ENCODE data around the gene TAC3. TPM values are rescaled to one million over a fixed set of nuclear protein-coding genes. Genes with fewer than 3 reads are reported as not detected.

The TAC3 gene
- polyA plus RNA-seq, 1 experiment, result not detected

DNA sequence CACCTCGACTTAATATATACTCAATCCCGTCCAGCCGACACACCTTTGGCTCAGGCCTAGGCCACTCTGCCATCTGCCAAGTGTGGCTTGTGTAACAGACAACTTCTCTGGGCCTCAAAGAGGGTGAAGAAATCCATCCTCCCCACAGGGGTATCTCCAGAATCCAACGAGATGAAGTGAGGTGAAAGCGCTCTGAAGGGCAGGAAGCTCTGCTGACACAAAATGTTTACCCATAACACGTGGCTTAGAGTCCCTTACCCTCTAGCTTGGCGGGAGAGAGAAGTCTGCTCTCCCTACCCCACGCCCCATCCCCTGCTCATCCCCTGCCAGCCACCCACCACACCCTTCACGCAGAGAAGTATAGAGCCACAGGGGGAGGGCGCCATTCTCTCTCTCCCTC, 23.0 kb downstream of the TAC3 start:
- Histone ChIP-seq H3K4me3 (ENCODE audit: low read depth, low read length) (no peak overlapping the region), H3K27me3 (ENCODE audit: control insufficient read depth, insufficient read depth, low read length) (no peaks in the 10 kb centered on the region), H3K36me3 (ENCODE audit: control insufficient read depth, insufficient read depth, low read length) (no peaks in the 10 kb centered on the region)
- ChIA-PET POLR2A (no interaction called here), CTCF (interaction anchor here (0.7 to 4.4 kb wide), 2 partner anchors 11 to 47 kb away, joined by 3 to 17 read pairs; partner anchors contain the start of gene ZBTB39)
- no peak for TF ChIP-seq CTCF (IDR thresholded peaks at IDR 0.05; ENCODE audit: insufficient read depth, low read depth, low read length)
- no peak for DNase-seq (ENCODE audit: low read depth)

- Histone ChIP-seq H3K4me3 (ENCODE audit: low read depth, low read length) (no peak overlapping the region), H3K36me3 (ENCODE audit: control insufficient read depth, insufficient read depth, low read length) (no peaks in the 10 kb centered on the region), H3K27me3 (ENCODE audit: control insufficient read depth, insufficient read depth, low read length) (no peaks in the 10 kb centered on the region)
- POLR2A ChIA-PET, result no interaction called here
- TF ChIP-seq CTCF (IDR thresholded peaks at IDR 0.05; ENCODE audit: insufficient read depth, low read depth, low read length), result no peak
- CTCF ChIA-PET, result interaction anchor here (1.4 to 4.4 kb wide), 5 partner anchors 10 to 234 kb away, joined by 6 to 17 read pairs (median 11); partner anchors contain the start of genes HSD17B6 and ZBTB39
- no peak for DNase-seq (ENCODE audit: low read depth)
Measured at GRCh38 chr12:56991319-56992246, 24.7 kb downstream of the TAC3 start.

- no peaks in the 10 kb centered on the region for H3K27me3 ChIP-seq (ENCODE audit: control insufficient read depth, insufficient read depth, low read length)
- no peak overlapping the region for H3K4me3 ChIP-seq (ENCODE audit: low read depth, low read length)
- TF ChIP-seq CTCF (IDR thresholded peaks at IDR 0.05; ENCODE audit: insufficient read depth, low read depth, low read length), result no peak
- CTCF ChIA-PET, result interaction anchor here (1.4 to 4.4 kb wide), 5 partner anchors 11 to 233 kb away, joined by 6 to 17 read pairs (median 11); partner anchors contain the start of genes HSD17B6 and ZBTB39
- POLR2A ChIA-PET, result no interaction called here
- no peaks in the 10 kb centered on the region for H3K36me3 ChIP-seq (ENCODE audit: control insufficient read depth, insufficient read depth, low read length)
- no peak for DNase-seq (ENCODE audit: low read depth)
Measured at GRCh38 chr12:56990648-56991318, 25.5 kb downstream of the TAC3 start.

DNA sequence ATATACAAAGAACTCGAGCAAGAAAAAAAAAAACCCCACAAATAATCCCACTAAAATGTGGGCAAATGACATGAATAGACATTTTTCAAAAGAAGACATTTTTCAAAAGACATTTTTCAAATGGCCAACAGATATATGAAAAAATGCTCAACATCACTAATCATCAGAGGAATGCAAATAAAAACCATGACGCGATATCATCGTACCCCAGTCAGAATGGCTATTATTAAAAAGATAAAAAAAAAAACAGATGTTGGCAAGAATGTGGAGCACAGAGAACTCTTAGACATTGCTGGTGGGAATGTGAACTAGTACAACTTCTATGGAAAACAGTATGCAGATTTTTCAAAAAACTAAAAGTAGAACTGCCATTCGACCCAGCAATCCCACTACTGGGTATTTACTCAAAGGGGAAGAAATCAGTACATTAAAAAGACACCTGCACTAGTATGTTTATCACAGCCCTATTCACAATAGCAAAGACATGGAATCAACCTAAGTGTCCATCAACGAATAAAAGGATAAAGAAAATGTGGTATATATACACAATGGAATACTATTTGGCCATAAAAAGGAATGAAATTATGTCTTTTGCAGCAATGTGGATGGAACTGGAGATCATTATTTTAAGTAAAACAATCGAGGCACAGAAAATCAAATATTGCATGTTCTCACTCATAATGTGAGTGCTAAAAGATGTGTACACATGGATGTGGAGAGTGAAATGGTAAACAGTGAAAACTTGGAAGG, 26.3 kb downstream of the TAC3 start:
- POLR2A ChIA-PET, result no interaction called here
- no peak for TF ChIP-seq CTCF (IDR thresholded peaks at IDR 0.05; ENCODE audit: insufficient read depth, low read depth, low read length)
- CTCF ChIA-PET, result interaction anchor here (2.0 to 4.9 kb wide), 4 partner anchors 9 to 227 kb away, joined by 11 to 56 read pairs (median 14); partner anchors contain the start of genes HSD17B6 and ZBTB39
- Histone ChIP-seq H3K27me3 (ENCODE audit: control insufficient read depth, insufficient read depth, low read length) (no peaks in the 10 kb centered on the region), H3K36me3 (ENCODE audit: control insufficient read depth, insufficient read depth, low read length) (no peaks in the 10 kb centered on the region), H3K4me3 (ENCODE audit: low read depth, low read length) (no peak overlapping the region)
- DNase-seq (ENCODE audit: low read depth), result peak; percentile 9
